ENCODE measurements around the gene CCDC59. TPM values are rescaled to one million over a fixed set of nuclear protein-coding genes. Genes with fewer than 3 reads are reported as not detected.
"Not testable (repeated sequence)": the region's sequence is repeated elsewhere in the genome, so short reads cannot be mapped to it uniquely, and the experiment has no call there.

The CCDC59 gene
- total RNA-seq, 1 donor from 2014 or later = 39.8 TPM

- Mint-ChIP-seq H3K36me3 (ENCODE audit: low read depth) (peaks cover 7% of the 10 kb centered on the region), H3K27me3 (ENCODE audit: low read depth) (no peaks in the 10 kb centered on the region), H3K4me3 (no peak overlapping the region), H3K9me3 (peaks cover 3% of the 10 kb centered on the region), H3K4me1 (peaks cover 18% of the 10 kb centered on the region), H3K27ac (ENCODE audit: unreplicated experiment) (no peak overlapping the region)
- no peak for DNase-seq (ENCODE audit: low read depth, low spot score)
- TF ChIP-seq CTCF (conservative IDR thresholded peaks at IDR 0.05) = no peak
Observed at GRCh38 chr12:82361461-82361915, 3.3 kb upstream of the CCDC59 start.

DNA sequence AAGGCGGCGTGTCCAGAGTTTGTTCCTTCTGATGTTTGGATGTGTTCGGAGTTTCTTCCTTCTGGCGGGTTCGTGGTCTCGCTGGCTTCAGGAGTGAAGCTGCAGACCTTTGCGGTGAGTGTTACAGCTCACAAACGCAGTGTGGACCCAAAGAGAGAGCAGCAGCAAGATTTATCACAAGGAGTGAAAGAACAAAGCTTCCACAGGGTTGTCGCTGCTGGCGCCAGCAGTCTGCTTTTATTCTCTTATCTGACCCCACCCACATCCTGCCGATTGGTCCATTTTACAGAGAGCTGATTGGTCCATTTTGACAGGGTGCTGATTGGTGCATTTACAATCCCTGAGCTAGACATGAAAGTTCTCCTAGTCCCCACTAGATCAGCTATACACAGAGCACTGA, 2.6 kb upstream of the CCDC59 start:
- peak overlapping the region; percentile 35 for H3K4me3 Mint-ChIP-seq
- not testable (repeated sequence) for H3K9me3 Mint-ChIP-seq; H3K27me3 Mint-ChIP-seq (ENCODE audit: low read depth); H3K36me3 Mint-ChIP-seq (ENCODE audit: low read depth); H3K27ac Mint-ChIP-seq (ENCODE audit: unreplicated experiment); DNase-seq (ENCODE audit: low read depth, low spot score)
- peaks cover 18% of the 10 kb centered on the region for H3K4me1 Mint-ChIP-seq

DNA sequence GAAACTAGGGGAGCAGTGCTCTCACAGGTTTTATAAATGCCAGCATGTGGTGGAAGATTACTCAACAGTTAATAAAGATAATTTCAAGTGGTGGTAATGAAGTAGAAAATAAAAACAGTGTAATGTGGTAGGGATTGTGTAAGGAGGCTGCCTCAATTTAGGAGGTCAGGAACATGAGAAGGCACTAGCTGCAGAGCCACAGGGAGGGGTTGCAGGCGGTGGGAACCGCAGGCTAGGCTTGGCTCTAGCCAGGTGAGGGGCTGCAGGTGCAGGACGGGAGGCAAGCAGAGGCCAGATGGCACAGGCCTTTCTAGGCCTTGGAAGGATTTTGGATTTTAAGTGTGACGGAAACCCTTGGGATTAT, 910 bp upstream of the CCDC59 start:
- peak overlapping the region; percentile 99 for H3K4me3 Mint-ChIP-seq
- DNase-seq (ENCODE audit: low read depth, low spot score) = no peak
- H3K4me1 Mint-ChIP-seq = peaks cover 18% of the 10 kb centered on the region
- TF ChIP-seq CTCF (conservative IDR thresholded peaks at IDR 0.05) = no peak
- no peaks in the 10 kb centered on the region for H3K27me3 Mint-ChIP-seq (ENCODE audit: low read depth)
- peak overlapping the region; percentile 19 for H3K27ac Mint-ChIP-seq (ENCODE audit: unreplicated experiment)
- peaks cover 9% of the 10 kb centered on the region for H3K36me3 Mint-ChIP-seq (ENCODE audit: low read depth)
- peaks cover 3% of the 10 kb centered on the region for H3K9me3 Mint-ChIP-seq

GRCh38 chr12:82357845-82358199, 365 bp downstream of the CCDC59 start:
- peaks cover 12% of the 10 kb centered on the region for H3K36me3 Mint-ChIP-seq (ENCODE audit: low read depth)

GRCh38 chr12:82357340-82357739, 847 bp downstream of the CCDC59 start:
- H3K4me1 Mint-ChIP-seq = peaks cover 18% of the 10 kb centered on the region
- H3K9me3 Mint-ChIP-seq = peaks cover 3% of the 10 kb centered on the region
- H3K4me3 Mint-ChIP-seq = peak overlapping the region; percentile 99
- peaks cover 12% of the 10 kb centered on the region for H3K36me3 Mint-ChIP-seq (ENCODE audit: low read depth)
- H3K27ac Mint-ChIP-seq (ENCODE audit: unreplicated experiment) = peak overlapping the region; percentile 100
- H3K27me3 Mint-ChIP-seq (ENCODE audit: low read depth) = no peaks in the 10 kb centered on the region
- TF ChIP-seq CTCF (conservative IDR thresholded peaks at IDR 0.05) = no peak
- no peak for DNase-seq (ENCODE audit: low read depth, low spot score)

More at GRCh38 chr12:82357845-82358199, 365 bp downstream of the CCDC59 start:
- peaks cover 3% of the 10 kb centered on the region for H3K9me3 Mint-ChIP-seq
- peak overlapping the region; percentile 99 for H3K4me3 Mint-ChIP-seq
- no peak for TF ChIP-seq CTCF (conservative IDR thresholded peaks at IDR 0.05)
- H3K4me1 Mint-ChIP-seq = peaks cover 18% of the 10 kb centered on the region
- peak overlapping the region; percentile 100 for H3K27ac Mint-ChIP-seq (ENCODE audit: unreplicated experiment)
- DNase-seq (ENCODE audit: low read depth, low spot score) = no peak
- H3K27me3 Mint-ChIP-seq (ENCODE audit: low read depth) = no peaks in the 10 kb centered on the region

GRCh38 chr12:82351390-82351789, 6.8 kb downstream of the CCDC59 start:
- H3K4me3 Mint-ChIP-seq = no peak overlapping the region
- TF ChIP-seq CTCF (conservative IDR thresholded peaks at IDR 0.05) = no peak
- no peaks in the 10 kb centered on the region for H3K4me1 Mint-ChIP-seq
- peaks cover 7% of the 10 kb centered on the region for H3K36me3 Mint-ChIP-seq (ENCODE audit: low read depth)
- no peaks in the 10 kb centered on the region for H3K27me3 Mint-ChIP-seq (ENCODE audit: low read depth)
- H3K27ac Mint-ChIP-seq (ENCODE audit: unreplicated experiment) = no peak overlapping the region
- DNase-seq (ENCODE audit: low read depth, low spot score) = no peak
- no peaks in the 10 kb centered on the region for H3K9me3 Mint-ChIP-seq

Measured in neural crest cell (in vitro differentiated cells).